HCT116 (cell line): ENCODE measurements around the gene KDELR1. TPM values are rescaled to one million over a fixed set of nuclear protein-coding genes. Genes with fewer than 3 reads are reported as not detected.

Experiments
- ATAC-seq: fragments of 200-7000 bp; cut with Tn5 transposase; 2 replicates; pipeline ENCODE4 v1.9.1; 2020; ENCODE audit warnings: mild to moderate bottlenecking, moderate library complexity
- BruUV-seq: library from RNA; stranded (reverse); fragments of 400-500 nt; replicated peaks from 2 replicates; lab custom pipeline; 2021; lab: Mats Ljungman, UMichigan
- CTCF ChIA-PET: fragments of 300-600 bp; sonication (Branson Sonifier 250); formaldehyde crosslinking; loops from one replicate; lab custom pipeline; 2021; ENCODE audit warnings: antibody characterized with exemption; lab: Charles Lee
- POLR2A ChIA-PET: fragments of 300-600, 350-600 bp; sonication (Branson Sonifier 250); formaldehyde crosslinking; loops from one replicate; lab custom pipeline; 2021; ENCODE audit warnings: antibody characterized with exemption; lab: Charles Lee
- RAD21 ChIA-PET, 2 experiments: fragments of 300-600 bp; sonication (Branson Sonifier 250); formaldehyde crosslinking; loops; one replicate each; lab custom pipeline; 2023; ENCODE audit warnings: low total read pairs in 2 of 2; ENCODE audit not compliant: uncharacterized antibody in 2 of 2, unreplicated experiment in 2 of 2, low non-redundant PET in 1 of 2; lab: Charles Lee
- DNase-seq: peaks from one replicate; pipeline ENCODE4 v3.0.0-alpha.2; 2010; ENCODE audit warnings: low read depth, low spot score
- H2AFZ ChIP-seq: fragments of 200-600 bp; shearing (Covaris generic), sonication (generic); 2 replicates; pipeline ENCODE4 v1.6.1; 2017; ENCODE audit warnings: low read depth, mixed run types, mixed read lengths, antibody characterized with exemption, low read length; ENCODE audit not compliant: poor library complexity, severe bottlenecking
- H3K27ac ChIP-seq: 2 replicates; pipeline ENCODE4 v1.5.1; 2012; ENCODE audit warnings: low read depth, low read length
- H3K27me3 ChIP-seq: fragments of 200-600 bp; sonication (generic); 2 replicates; pipeline ENCODE4 v1.6.1; 2016; ENCODE audit warnings: mixed run types, low read length, mixed read lengths; ENCODE audit not compliant: insufficient read depth
- H3K36me3 ChIP-seq, 2 experiments: fragments of 200-500 bp in 1 of 2; fragments of 200-600 bp in 1 of 2; sonication (Bioruptor generic) in 1 of 2; sonication (generic) in 1 of 2; 2 replicates each; pipeline versions ENCODE4 v1.5.1 to v1.6.1; 2014 to 2016; ENCODE audit warnings: low read length in 2 of 2, inconsistent platforms in 1 of 2, mixed read lengths in 1 of 2, mixed run types in 1 of 2; ENCODE audit not compliant: insufficient read depth in 2 of 2, control insufficient read depth in 1 of 2
- H3K4me1 ChIP-seq, 2 experiments: fragments of 200-600 bp in 1 of 2; sonication (generic) in 1 of 2; 2 replicates each; pipeline versions ENCODE4 v1.5.1 to v1.6.1; 2012 to 2017; ENCODE audit warnings: low read length in 2 of 2, inconsistent platforms in 1 of 2, mild to moderate bottlenecking in 1 of 2, mixed read lengths in 1 of 2, mixed run types in 1 of 2, moderate library complexity in 1 of 2; ENCODE audit not compliant: insufficient read depth in 2 of 2, control insufficient read depth in 1 of 2
- H3K4me2 ChIP-seq: fragments of 200-600 bp; sonication (generic); 2 replicates; pipeline ENCODE4 v1.6.1; 2017; ENCODE audit warnings: mixed run types, low read length, mixed read lengths
- H3K4me3 ChIP-seq, 2 experiments: fragments of 200-600 bp in 1 of 2; sonication (generic) in 1 of 2; replicated peaks in 1 of 2; 2 replicates each; pipeline ENCODE4 v1.5.1; 2011 to 2016; ENCODE audit warnings: low read length in 2 of 2, control low read depth in 1 of 2, low read depth in 1 of 2, mild to moderate bottlenecking in 1 of 2, mixed read lengths in 1 of 2, mixed run types in 1 of 2
- H3K79me2 ChIP-seq: fragments of 200-600 bp; sonication (generic); 2 replicates; pipeline ENCODE4 v1.6.1; 2017; ENCODE audit warnings: mild to moderate bottlenecking, mixed run types, low read length, moderate library complexity, mixed read lengths; ENCODE audit not compliant: insufficient read depth
- H3K9ac ChIP-seq: fragments of 200-600 bp; sonication (generic); 2 replicates; pipeline ENCODE4 v1.6.1; 2016; ENCODE audit warnings: low read length, mixed read lengths
- H3K9me2 ChIP-seq: fragments of 200-600 bp; sonication (generic), shearing (Covaris generic); 2 replicates; pipeline ENCODE4 v1.6.1; 2017; ENCODE audit warnings: mixed run types, mild to moderate bottlenecking, moderate library complexity; ENCODE audit not compliant: insufficient read depth
- H3K9me3 ChIP-seq, 2 experiments: fragments of 200-500 bp in 1 of 2; fragments of 200-600 bp in 1 of 2; sonication (Bioruptor generic) in 1 of 2; sonication (generic) in 1 of 2; 2 replicates each; pipeline ENCODE4 v1.6.1; 2014 to 2017; ENCODE audit warnings: low read length in 2 of 2, mixed read lengths in 2 of 2, inconsistent platforms in 1 of 2, low read depth in 1 of 2, mild to moderate bottlenecking in 1 of 2, mixed run types in 1 of 2, moderate library complexity in 1 of 2; ENCODE audit not compliant: control insufficient read depth in 1 of 2, insufficient read depth in 1 of 2
- H4K20me1 ChIP-seq: fragments of 200-600 bp; sonication (generic), shearing (Covaris generic); 2 replicates; pipeline ENCODE4 v1.6.1; 2017; ENCODE audit warnings: mixed run types, mild to moderate bottlenecking, moderate library complexity; ENCODE audit not compliant: insufficient read depth
- CBX3 ChIP-seq: IDR thresholded peaks from 2 replicates; pipeline ENCODE4 v1.6.1; 2012; ENCODE audit warnings: low read depth
- EGR1 ChIP-seq: IDR thresholded peaks from 2 replicates; pipeline ENCODE4 v1.6.1; 2012; ENCODE audit warnings: low read depth
- EZH2 ChIP-seq: fragments of 200-600 bp; sonication (generic); IDR thresholded peaks from 2 replicates; pipeline ENCODE4 v1.6.1; 2017; ENCODE audit warnings: antibody characterized with exemption, mixed run types
- EZH2phosphoT487 ChIP-seq: fragments of 200-600 bp; IDR thresholded peaks from 2 replicates; pipeline ENCODE4 v1.6.1; 2018; ENCODE audit warnings: antibody characterized with exemption, borderline replicate concordance
- POLR2A ChIP-seq: IDR thresholded peaks from 2 replicates; pipeline ENCODE4 v1.7.0; 2011; ENCODE audit warnings: borderline replicate concordance; ENCODE audit not compliant: insufficient read depth, insufficient read length; ENCODE audit errors: extremely low read depth
- POLR2AphosphoS5 ChIP-seq: IDR thresholded peaks from 2 replicates; pipeline ENCODE4 v1.6.1; 2011; ENCODE audit warnings: mild to moderate bottlenecking, low read depth, low read length, moderate library complexity
- RAD21 ChIP-seq: IDR thresholded peaks from 2 replicates; pipeline ENCODE4 v1.6.1; 2012; ENCODE audit warnings: low read depth, mild to moderate bottlenecking
- SP1 ChIP-seq: IDR thresholded peaks from 2 replicates; pipeline ENCODE4 v1.6.1; 2012; ENCODE audit warnings: low read depth
- YY1 ChIP-seq: IDR thresholded peaks from 2 replicates; pipeline ENCODE4 v1.6.1; 2011; ENCODE audit warnings: low read length, low read depth, moderate library complexity, mild to moderate bottlenecking; ENCODE audit not compliant: insufficient replicate concordance; ENCODE audit errors: extremely low read depth
- ZFX ChIP-seq: fragments of 450-650 bp; IDR thresholded peaks from 2 replicates; pipeline ENCODE4 v1.6.1; 2017
- intact Hi-C: fragments of 100-400 bp; cut with micrococcal nuclease; formaldehyde crosslinking; loops from 2 replicates; pipeline ENCODE4 v1.10.0; 2022
- total RNA-seq: library from RNA; stranded (reverse); gene quantifications from one replicate; pipeline ENCODE4 v1.2.1, GENCODE V29; 2021; ENCODE audit not compliant: unreplicated experiment

KDELR1 gene
- total RNA-seq, 1 experiment from 2014 or later = 212 TPM

- ATAC-seq (no peak), DNase-seq (no peak)
- Histone ChIP-seq H2AFZ (no peak overlapping the region), H3K9ac (peak overlapping the region; percentile 92), H3K79me2 (peaks cover 27% of the 10 kb centered on the region), H3K9me3 (no peaks in the 10 kb centered on the region), H3K27me3 (no peaks in the 10 kb centered on the region), H3K36me3 (no peaks in the 10 kb centered on the region), H3K27ac (no peak overlapping the region), H3K4me1 (peaks cover 24 to 74% of the 10 kb centered on the region in 2 experiments), H4K20me1 (no peaks in the 10 kb centered on the region), H3K4me3 (no peak overlapping the region; a peak in 1 of 4 replicates), H3K9me2 (no peaks in the 10 kb centered on the region), H3K4me2 (peak overlapping the region; percentile 76)
- ChIA-PET POLR2A (no interaction called here), CTCF (no interaction called here), RAD21 (no interaction called here)
- BruUV-seq = no TSS peak
- intact Hi-C loops = loop anchor here (5.0 to 10.0 kb wide), 3 partner anchors 34 to 98 kb away; partner anchors contain the start of genes EMP3, SYNGR4 and TMEM143
- no peak for TF ChIP-seq RAD21
- TF ChIP-seq ZFX = no peak
These were observed 5.4 kb upstream of the KDELR1 start for GRCh38 chr19:48396824-48397176.

- intact Hi-C loops = loop anchor here (5.0 to 10.0 kb wide), 3 partner anchors 34 to 99 kb away; partner anchors contain the start of genes EMP3, SYNGR4 and TMEM143
- peaks cover 23% of the 10 kb centered on the region for H3K79me2 ChIP-seq
- DNase-seq (no peak), ATAC-seq (no peak)
- peaks cover 24 to 75% of the 10 kb centered on the region in 2 experiments for H3K4me1 ChIP-seq
- no peak overlapping the region for H2AFZ ChIP-seq
- ChIA-PET RAD21 (no interaction called here), CTCF (no interaction called here), POLR2A (no interaction called here)
- no peaks in the 10 kb centered on the region for H4K20me1 ChIP-seq
- H3K27ac ChIP-seq = no peak overlapping the region
- H3K27me3 ChIP-seq = no peaks in the 10 kb centered on the region
- no peaks in the 10 kb centered on the region for H3K9me3 ChIP-seq
- no peaks in the 10 kb centered on the region for H3K36me3 ChIP-seq
- peak overlapping the region; percentile 76; the same call in 1 of the 2 replicates for H3K4me2 ChIP-seq
- H3K9ac ChIP-seq = no peak overlapping the region
- no peaks in the 10 kb centered on the region for H3K9me2 ChIP-seq
- no TSS peak for BruUV-seq
- TF ChIP-seq YY1 (no peak), POLR2AphosphoS5 (peak; percentile 22; the same call in 1 of the 2 replicates), SP1 (no peak), POLR2A (no peak), EZH2phosphoT487 (no peak), EZH2 (no peak), CBX3 (no peak), EGR1 (no peak)
- no peak overlapping the region for H3K4me3 ChIP-seq
These were observed 4.9 kb upstream of the KDELR1 start for GRCh38 chr19:48396016-48396823.
